H1 (cell line): ENCODE measurements around the gene MAGI2. TPM values are rescaled to one million over a fixed set of nuclear protein-coding genes. Genes with fewer than 3 reads are reported as not detected.

Experiments
- BCL11A ChIP-seq, 2 experiments: IDR thresholded peaks; one replicate each; pipeline ENCODE4 v1.6.1; 2011; ENCODE audit warnings: low read depth in 2 of 2, low read length in 2 of 2, mild to moderate bottlenecking in 2 of 2
- CBX5 ChIP-seq: fragments of 300-800, 300-1000 bp; sonication (generic); IDR thresholded peaks from 2 replicates; pipeline ENCODE4 v1.7.1; 2016; ENCODE audit warnings: antibody characterized with exemption, low read length, low read depth
- CTBP2 ChIP-seq: IDR thresholded peaks from 2 replicates; pipeline ENCODE4 v1.7.0; 2011; ENCODE audit warnings: borderline replicate concordance, mild to moderate bottlenecking, moderate library complexity, mixed read lengths, low read length; ENCODE audit not compliant: insufficient read depth, insufficient read length
- GABPA ChIP-seq: IDR thresholded peaks from 2 replicates; pipeline ENCODE4 v1.6.1; 2011; ENCODE audit warnings: mild to moderate bottlenecking, low read length, moderate library complexity, borderline replicate concordance; ENCODE audit not compliant: insufficient read depth
- JUND ChIP-seq: IDR thresholded peaks from 2 replicates; pipeline ENCODE4 v1.6.1; 2011; ENCODE audit warnings: mild to moderate bottlenecking, improper control_type of control experiment, low read length
- PHF8 ChIP-seq: fragments of 200-600 bp; sonication (generic); conservative IDR thresholded peaks from 2 replicates; pipeline ENCODE4 v1.7.1; 2012; ENCODE audit warnings: low read depth, mild to moderate bottlenecking, inconsistent platforms, low read length, moderate library complexity
- RXRA ChIP-seq: IDR thresholded peaks from 2 replicates; pipeline ENCODE4 v1.6.1; 2011; ENCODE audit warnings: low read depth, mild to moderate bottlenecking, low read length, moderate library complexity; ENCODE audit not compliant: insufficient read depth
- polyA plus RNA-seq, 7 experiments: library from polyadenylated mRNA; depleted of rRNA in 3 of 7; stranded (reverse) in 5 of 7; unstranded in 2 of 7; fragments of >200 nt in 5 of 7; fragments of 200-250 nt in 2 of 7; gene quantifications; 1 replicate in 5 of 7; 2 replicates in 1 of 7; 4 replicates in 1 of 7; pipeline versions ENCODE4 v1.2.1 to v1.2.3, GENCODE V29; 2011 to 2013; ENCODE audit warnings: missing spikeins in 2 of 7, mixed read lengths in 2 of 7
- total RNA-seq: library from RNA; stranded (reverse); fragmentation: NEBNext Ultra II Directional; extraction: Animal tissue kit (Norgen Biotek cat#: 25700); gene quantifications from 2 replicates; pipeline ENCODE4 v1.2.1, GENCODE V29; 2021
- TF ChIP-seq, protein P1 (sequence below): IDR thresholded peaks from 2 replicates; pipeline ENCODE4 v1.6.1; 2011; ENCODE audit warnings: low read depth, mild to moderate bottlenecking, low read length; ENCODE audit not compliant: insufficient read depth

Gene MAGI2
- total and polyA plus RNA-seq, 2 of the 8 experiments (the other 6 are each of a cell fraction or from before 2014, with no cell fraction given), result 6.0 to 27.3 TPM

DNA sequence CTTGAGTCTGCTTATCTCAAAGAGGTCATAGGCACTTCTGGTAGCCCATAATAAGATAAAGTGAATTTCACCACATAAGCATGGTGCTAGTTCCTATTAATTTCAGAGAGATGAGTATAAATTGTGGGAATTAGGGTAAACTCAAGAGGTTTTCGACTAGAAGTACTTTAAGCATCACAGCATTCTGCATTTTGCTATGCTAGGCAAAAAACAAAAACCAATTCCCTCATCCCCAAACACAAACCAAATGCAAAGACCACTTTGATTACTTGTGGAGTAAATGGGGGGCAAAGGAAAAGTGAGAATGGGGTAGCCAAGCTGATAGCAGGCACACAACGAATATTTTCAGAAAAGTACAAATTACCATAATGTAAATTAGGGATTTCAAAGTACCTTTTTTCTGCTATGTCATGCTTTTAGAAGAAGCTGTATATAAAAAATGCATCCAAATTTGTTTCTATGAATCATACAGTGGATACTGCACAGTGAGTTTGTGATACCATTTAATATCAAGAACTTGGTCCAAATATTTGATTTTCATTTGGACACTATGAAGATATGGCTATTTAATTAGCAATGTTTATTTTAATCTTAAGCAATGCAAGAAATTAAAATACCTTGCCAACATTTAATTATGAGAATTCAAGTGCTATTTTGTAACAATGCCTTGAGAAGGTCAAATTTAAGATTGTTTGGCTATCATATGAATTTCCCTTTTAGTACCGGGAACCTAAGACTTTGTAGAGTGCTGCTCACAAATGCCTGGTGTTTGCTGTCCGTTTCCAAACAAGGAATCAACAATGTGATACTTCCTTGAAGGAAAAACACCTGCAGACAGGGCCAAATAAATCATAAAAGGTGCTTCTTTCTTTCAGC is 1199.4 kb downstream of the MAGI2 start (continued):
- TF ChIP-seq JUND, result no peak
- no peak for TF ChIP-seq RXRA
- TF ChIP-seq PHF8, result no peak
- TF ChIP-seq CTBP2, result no peak
- TF ChIP-seq, protein P1, sequence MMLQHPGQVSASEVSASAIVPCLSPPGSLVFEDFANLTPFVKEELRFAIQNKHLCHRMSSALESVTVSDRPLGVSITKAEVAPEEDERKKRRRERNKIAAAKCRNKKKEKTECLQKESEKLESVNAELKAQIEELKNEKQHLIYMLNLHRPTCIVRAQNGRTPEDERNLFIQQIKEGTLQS, result no peak
- no peak for TF ChIP-seq GABPA
- no peak for TF ChIP-seq BCL11A (IDR thresholded peaks at IDR 0.05; ENCODE audit: low read depth in 2 of 2, low read length in 2 of 2)
- TF ChIP-seq CBX5, result no peak
